ENCODE results near the gene LONP2. TPM values are rescaled to one million over a fixed set of nuclear protein-coding genes. Genes with fewer than 3 reads are reported as not detected.

LONP2 gene
- total RNA-seq, 3 donors from 2014 or later (not counting 1 experiment from before 2014, with no cell fraction given): 48.6 to 87.8 (median 61.7) TPM

GRCh38 chr16:48326915-48327314, 82.8 kb downstream of the LONP2 start:
- no peak for TF ChIP-seq CTCF (IDR thresholded peaks at IDR 0.05)
- no peak overlapping the region for H3K4me3 Mint-ChIP-seq
- H3K36me3 Mint-ChIP-seq: no peaks in the 10 kb centered on the region
- DNase-seq (no peak), ATAC-seq (no peak)
- H3K4me3 ChIP-seq (ENCODE audit: low read length): no peak overlapping the region
- H3K27ac Mint-ChIP-seq: no peak overlapping the region
- H3K27me3 ChIP-seq (ENCODE audit: control insufficient read depth, insufficient read depth, low read length): no peaks in the 10 kb centered on the region
- H3K9me3 ChIP-seq (ENCODE audit: control insufficient read depth, insufficient read depth, low read length): no peaks in the 10 kb centered on the region
- intact Hi-C loops (cut with micrococcal nuclease): no loop called here
- peaks cover 8% of the 10 kb centered on the region for H3K36me3 ChIP-seq (ENCODE audit: control insufficient read depth, insufficient read depth, low read length)
- no peaks in the 10 kb centered on the region for H3K9me3 Mint-ChIP-seq
- no peaks in the 10 kb centered on the region for H3K4me1 ChIP-seq (ENCODE audit: control insufficient read depth, insufficient read depth, low read length)
- peaks cover 5 to 12% of the 10 kb centered on the region in 2 donors for H3K4me1 Mint-ChIP-seq
- WGBS (ENCODE audit: insufficient coverage): 80% methylated on average over 3 of the region's 4 CpGs
- H3K27me3 Mint-ChIP-seq (ENCODE audit: low read depth in 2 of 2): no peaks in the 10 kb centered on the region
- no peak overlapping the region for H3K27ac ChIP-seq (ENCODE audit: low read length)

GRCh38 chr16:48329138-48329537, 85.0 kb downstream of the LONP2 start:
- H3K27ac ChIP-seq (ENCODE audit: low read length): no peak overlapping the region
- no peaks in the 10 kb centered on the region for H3K4me1 ChIP-seq (ENCODE audit: control insufficient read depth, insufficient read depth, low read length)
- Mint-ChIP-seq H3K27me3 (ENCODE audit: low read depth in 2 of 2) (no peaks in the 10 kb centered on the region), H3K4me3 (no peak overlapping the region), H3K27ac (no peak overlapping the region), H3K36me3 (no peaks in the 10 kb centered on the region), H3K9me3 (no peaks in the 10 kb centered on the region), H3K4me1 (peaks cover 5 to 12% of the 10 kb centered on the region in 2 donors)
- H3K27me3 ChIP-seq (ENCODE audit: control insufficient read depth, insufficient read depth, low read length): no peaks in the 10 kb centered on the region
- no peak for ATAC-seq
- no peak for TF ChIP-seq CTCF (IDR thresholded peaks at IDR 0.05)
- intact Hi-C loops (cut with micrococcal nuclease): no loop called here
- 95% methylated on average over 4 of the region's 4 CpGs for WGBS (ENCODE audit: insufficient coverage)
- no peak for DNase-seq
- H3K9me3 ChIP-seq (ENCODE audit: control insufficient read depth, insufficient read depth, low read length): no peaks in the 10 kb centered on the region
- H3K4me3 ChIP-seq (ENCODE audit: low read length): no peak overlapping the region
- peaks cover 4% of the 10 kb centered on the region for H3K36me3 ChIP-seq (ENCODE audit: control insufficient read depth, insufficient read depth, low read length)

GRCh38 chr16:48330189-48330840, 86.2 kb downstream of the LONP2 start:
- H3K27me3 Mint-ChIP-seq (ENCODE audit: low read depth in 2 of 2): no peaks in the 10 kb centered on the region
- DNase-seq: no peak

More at GRCh38 chr16:48330189-48330840, 86.2 kb downstream of the LONP2 start:
- Mint-ChIP-seq H3K36me3 (no peaks in the 10 kb centered on the region), H3K27ac (no peak overlapping the region), H3K4me3 (no peak overlapping the region), H3K4me1 (peaks cover 5 to 12% of the 10 kb centered on the region in 2 donors), H3K9me3 (no peaks in the 10 kb centered on the region)
- peaks cover 14% of the 10 kb centered on the region for H3K36me3 ChIP-seq (ENCODE audit: control insufficient read depth, insufficient read depth, low read length)
- no peak overlapping the region for H3K27ac ChIP-seq (ENCODE audit: low read length)
- no peak for TF ChIP-seq CTCF (IDR thresholded peaks at IDR 0.05)
- H3K4me3 ChIP-seq (ENCODE audit: low read length): no peak overlapping the region
- H3K4me1 ChIP-seq (ENCODE audit: control insufficient read depth, insufficient read depth, low read length): no peaks in the 10 kb centered on the region
- 95% methylated on average over 2 of the region's 2 CpGs for WGBS (ENCODE audit: insufficient coverage)
- no peaks in the 10 kb centered on the region for H3K9me3 ChIP-seq (ENCODE audit: control insufficient read depth, insufficient read depth, low read length)
- intact Hi-C loops (cut with micrococcal nuclease): no loop called here
- no peaks in the 10 kb centered on the region for H3K27me3 ChIP-seq (ENCODE audit: control insufficient read depth, insufficient read depth, low read length)
- no peak for ATAC-seq
